ENCODE measurements around the gene ZNF740.

Gene ZNF740

DNA sequence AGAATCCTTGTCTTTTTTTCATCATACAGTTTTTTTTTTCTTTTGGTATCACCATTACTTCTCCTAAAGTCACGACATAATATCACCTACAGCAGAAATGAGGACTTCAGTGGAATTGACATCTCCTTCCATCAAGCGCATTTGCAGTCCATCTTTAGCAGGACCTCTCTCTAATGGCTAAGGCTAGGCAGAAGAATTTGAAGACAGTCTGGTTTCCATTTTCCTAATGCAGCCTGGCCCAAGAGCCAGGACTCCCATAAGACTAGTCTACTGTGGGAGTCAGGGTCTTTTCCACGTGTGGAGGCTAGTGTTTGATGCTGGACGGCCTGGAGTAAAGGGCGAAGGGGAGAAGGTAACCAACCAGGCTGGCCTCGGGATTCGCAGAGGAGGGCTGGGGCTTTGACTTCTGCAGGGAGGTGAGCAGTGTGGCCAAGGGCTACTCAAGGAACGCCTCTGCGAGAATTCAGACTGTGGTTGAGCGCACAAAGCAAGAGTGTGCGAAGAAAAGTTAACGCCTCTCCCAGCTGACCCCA is 769 bp upstream of the ZNF740 start:
- no peaks in the 10 kb centered on the region for H3K9me3 ChIP-seq (replicated peaks in 1 of 11)
- H3K4me3 ChIP-seq, result peak overlapping the region; percentile 57 to 87 (median 80)
- no peaks in the 10 kb centered on the region for H3K27me3 ChIP-seq

DNA sequence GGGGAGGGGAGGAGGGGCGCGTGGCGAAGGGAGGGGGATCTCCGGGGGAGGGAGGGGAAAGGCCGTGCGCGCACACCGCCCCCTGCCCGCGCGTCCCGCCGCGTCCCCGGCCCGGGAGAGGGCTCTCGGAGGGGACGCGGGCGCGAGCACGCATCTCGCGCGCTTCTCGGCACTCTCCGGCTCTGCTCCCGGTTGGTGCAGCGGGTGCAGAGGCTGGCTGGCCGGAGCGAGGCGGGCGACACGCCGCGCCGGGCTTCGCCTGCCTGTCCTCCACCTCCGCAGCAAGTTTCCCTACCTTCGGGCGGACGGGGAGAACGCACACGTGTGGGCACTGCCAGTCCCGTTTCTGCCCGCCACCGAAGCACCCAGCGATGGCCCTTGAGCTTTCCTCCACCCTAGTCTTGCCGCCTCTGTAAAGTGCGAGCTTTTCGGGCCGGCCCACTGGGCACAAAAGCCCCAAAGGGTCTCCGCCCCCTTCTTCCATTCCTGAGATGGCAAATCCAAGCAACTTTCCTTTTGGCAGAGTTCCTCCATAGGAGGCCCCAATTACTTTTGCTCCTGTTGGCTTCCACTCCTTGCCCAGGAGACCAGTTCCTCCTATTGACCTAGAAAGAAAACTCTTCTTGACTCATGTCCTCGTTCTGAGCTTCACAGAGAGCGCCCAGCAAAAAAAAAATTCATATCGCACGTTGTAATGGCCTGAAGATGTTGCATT is 566 bp downstream of the ZNF740 start:
- no peak for TF ChIP-seq Cebpa-rat (IDR thresholded peaks at IDR 0.05)
- Histone ChIP-seq H3K9me3 (replicated peaks in 1 of 11) (no peaks in the 10 kb centered on the region), H3K9ac (peak overlapping the region; percentile 85 to 95 (median 92)), H3K27me3 (no peaks in the 10 kb centered on the region), H3K27ac (peak overlapping the region; percentile 80 to 97 (median 91); a peak in 21 of 22 replicates), H3K4me2 (peak overlapping the region; percentile 87 to 98 (median 93)), H3K4me3 (peak overlapping the region; percentile 57 to 87 (median 80)), H3K36me3 (peaks cover 39 to 46% (median 44%) of the 10 kb centered on the region in 11 experiments), H4K20me1 (peaks cover 27 to 52% (median 47%) of the 10 kb centered on the region in 11 experiments; a peak in 21 of 22 replicates), H3K4me1 (peaks cover 46 to 62% (median 54%) of the 10 kb centered on the region in 10 experiments)

More for the DNA sequence above, 769 bp upstream of the ZNF740 start:
- peak overlapping the region; percentile 80 to 97 (median 91) for H3K27ac ChIP-seq
- peaks cover 45 to 62% (median 53%) of the 10 kb centered on the region in 10 experiments for H3K4me1 ChIP-seq
- H4K20me1 ChIP-seq, result peaks cover 22 to 38% (median 35%) of the 10 kb centered on the region in 11 experiments; a peak in 21 of 22 replicates
- H3K4me2 ChIP-seq, result peak overlapping the region; percentile 86 to 97 (median 92)
- no peak for TF ChIP-seq Cebpa-rat (IDR thresholded peaks at IDR 0.05)
- H3K9ac ChIP-seq, result peak overlapping the region; percentile 85 to 95 (median 92)
- H3K36me3 ChIP-seq, result peaks cover 25 to 33% (median 30%) of the 10 kb centered on the region in 11 experiments

DNA sequence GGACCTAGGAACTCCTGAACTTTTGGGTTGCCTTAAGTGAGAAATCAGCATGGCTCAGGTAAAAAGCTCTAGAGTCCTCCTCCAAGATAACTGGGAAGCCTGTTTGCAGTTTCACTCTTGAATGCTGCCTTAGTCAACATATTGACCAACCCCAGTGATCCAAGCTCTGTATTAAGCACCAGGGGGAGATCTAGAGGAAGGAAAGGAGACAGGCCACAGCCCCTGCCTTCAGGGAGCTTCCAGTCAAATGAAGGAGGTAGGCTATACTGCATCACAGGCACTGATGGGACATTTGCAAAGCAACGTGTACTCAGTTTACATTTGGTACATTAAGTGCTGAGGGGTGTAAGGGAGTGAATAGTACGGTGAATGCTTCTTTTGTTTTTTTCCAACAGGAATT is 1.4 kb downstream of the ZNF740 start:
- peak overlapping the region; percentile 87 to 98 (median 93) for H3K4me2 ChIP-seq
- peaks cover 47 to 55% (median 52%) of the 10 kb centered on the region in 11 experiments for H3K36me3 ChIP-seq
- H3K9ac ChIP-seq, result peak overlapping the region; percentile 85 to 95 (median 92); a peak in 19 of 22 replicates
- peak overlapping the region; percentile 57 to 87 (median 80) for H3K4me3 ChIP-seq
- H3K27ac ChIP-seq, result peak overlapping the region in 9 of 11 experiments; percentile 80 to 97 (median 95); a peak in 10 of 22 replicates
- peaks cover 46 to 62% (median 54%) of the 10 kb centered on the region in 10 experiments for H3K4me1 ChIP-seq
- peaks cover 27 to 59% (median 53%) of the 10 kb centered on the region in 11 experiments; a peak in 21 of 22 replicates for H4K20me1 ChIP-seq
- H3K9me3 ChIP-seq (replicated peaks in 1 of 11), result no peaks in the 10 kb centered on the region
- H3K27me3 ChIP-seq, result no peaks in the 10 kb centered on the region
- TF ChIP-seq Cebpa-rat (IDR thresholded peaks at IDR 0.05), result no peak

DNA sequence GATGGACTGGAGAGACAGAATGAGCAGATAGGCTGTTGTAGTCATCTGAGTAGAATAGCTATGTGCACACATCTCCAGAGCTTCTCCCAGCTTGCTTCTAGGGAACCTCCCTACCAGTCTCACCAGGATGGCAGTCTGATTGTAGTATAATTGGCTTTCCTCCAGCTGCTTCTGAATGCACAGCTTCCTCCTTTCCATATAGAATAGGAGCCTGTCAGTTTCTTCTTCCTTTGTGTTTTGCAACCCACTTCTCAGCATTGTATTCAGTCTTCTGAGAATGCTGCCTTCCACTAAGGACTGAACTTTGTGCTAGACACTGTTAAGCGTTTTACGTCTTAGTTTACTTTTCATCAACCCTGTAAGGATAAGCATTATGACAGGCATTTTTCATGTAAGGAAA is 2.4 kb downstream of the ZNF740 start:
- Histone ChIP-seq H3K27me3 (no peaks in the 10 kb centered on the region), H3K9ac (peak overlapping the region in 10 of 11 experiments; percentile 7 to 94 (median 48); a peak in 16 of 22 replicates), H3K4me3 (peak overlapping the region; percentile 21 to 87 (median 79); a peak in 17 of 20 replicates), H4K20me1 (peaks cover 32 to 66% (median 56%) of the 10 kb centered on the region in 11 experiments; a peak in 21 of 22 replicates), H3K27ac (peak overlapping the region in 5 of 11 experiments; percentile 8 to 44 (median 21); a peak in 6 of 22 replicates), H3K4me2 (peak overlapping the region; percentile 87 to 98 (median 93)), H3K4me1 (peaks cover 46 to 66% (median 54%) of the 10 kb centered on the region in 10 experiments), H3K9me3 (replicated peaks in 1 of 11) (no peaks in the 10 kb centered on the region), H3K36me3 (peaks cover 57 to 65% (median 62%) of the 10 kb centered on the region in 11 experiments)
- TF ChIP-seq Cebpa-rat (IDR thresholded peaks at IDR 0.05), result no peak

- Histone ChIP-seq H3K36me3 (peaks cover 67 to 81% (median 74%) of the 10 kb centered on the region in 11 experiments), H3K9me3 (replicated peaks in 1 of 11) (no peaks in the 10 kb centered on the region), H3K4me2 (peak overlapping the region in 6 of 11 experiments; percentile 87 to 98 (median 92); a peak in 7 of 22 replicates), H4K20me1 (peaks cover 32 to 73% (median 60%) of the 10 kb centered on the region in 11 experiments; a peak in 21 of 22 replicates), H3K27me3 (no peaks in the 10 kb centered on the region), H3K9ac (0 out of 22 replicates have a peak overlapping the region, but pooled peaks of 4 of the 11 experiments have one; percentile 1 to 15 (median 10)), H3K27ac (no peak overlapping the region), H3K4me1 (peaks cover 40 to 63% (median 51%) of the 10 kb centered on the region in 10 experiments), H3K4me3 (no peak overlapping the region)
- TF ChIP-seq Cebpa-rat (IDR thresholded peaks at IDR 0.05), result no peak
Observed at GRCh38 chr12:53184828-53185227, 4.3 kb downstream of the ZNF740 start.

DNA sequence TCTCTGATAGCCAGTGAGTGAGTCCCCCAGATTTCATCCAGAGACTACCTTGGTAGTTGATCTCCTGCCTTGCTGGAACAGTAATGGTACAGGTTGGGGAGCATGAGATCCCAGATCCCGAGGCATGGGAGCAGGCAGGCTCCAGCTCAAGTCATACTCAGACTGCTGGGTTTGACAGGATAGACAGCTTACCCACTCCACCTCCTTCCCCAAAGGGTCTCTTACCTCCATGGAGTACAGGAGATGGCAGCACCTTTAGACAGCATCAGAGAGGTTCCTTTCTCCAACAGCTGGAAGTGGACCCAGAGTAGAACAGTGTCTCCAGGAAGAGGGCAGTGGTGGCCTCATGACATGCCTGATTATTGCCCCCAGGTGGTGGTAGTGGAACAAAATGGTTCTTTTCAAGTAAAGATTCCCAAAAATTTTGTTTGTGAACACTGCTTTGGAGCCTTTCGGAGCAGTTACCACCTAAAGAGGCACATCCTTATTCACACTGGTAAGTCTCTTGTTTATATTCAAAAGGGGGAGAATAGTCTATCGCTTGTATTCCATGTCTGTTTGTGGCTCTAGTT is 5.1 kb downstream of the ZNF740 start:
- Histone ChIP-seq H3K27me3 (no peaks in the 10 kb centered on the region), H4K20me1 (peaks cover 36 to 76% (median 63%) of the 10 kb centered on the region in 11 experiments; a peak in 21 of 22 replicates), H3K9ac (peak overlapping the region in 1 of 11 experiments; percentile 11; a peak in 1 of 22 replicates), H3K4me1 (peaks cover 44 to 62% (median 53%) of the 10 kb centered on the region in 10 experiments), H3K36me3 (peaks cover 67 to 86% (median 74%) of the 10 kb centered on the region in 11 experiments), H3K4me2 (no peak overlapping the region), H3K9me3 (replicated peaks in 1 of 11) (no peaks in the 10 kb centered on the region), H3K4me3 (no peak overlapping the region), H3K27ac (no peak overlapping the region)
- TF ChIP-seq Cebpa-rat (IDR thresholded peaks at IDR 0.05), result no peak

GRCh38 chr12:53186745-53187144 is 6.2 kb downstream of the ZNF740 start:
- Histone ChIP-seq H3K9me3 (replicated peaks in 1 of 11) (no peaks in the 10 kb centered on the region), H3K4me3 (no peak overlapping the region), H3K9ac (no peak overlapping the region), H3K36me3 (peaks cover 75 to 94% (median 84%) of the 10 kb centered on the region in 11 experiments), H4K20me1 (peaks cover 28 to 80% (median 62%) of the 10 kb centered on the region in 11 experiments; a peak in 21 of 22 replicates), H3K4me1 (peaks cover 39 to 58% (median 48%) of the 10 kb centered on the region in 10 experiments), H3K27me3 (no peaks in the 10 kb centered on the region), H3K27ac (no peak overlapping the region), H3K4me2 (no peak overlapping the region)
- TF ChIP-seq Cebpa-rat (IDR thresholded peaks at IDR 0.05), result no peak

DNA sequence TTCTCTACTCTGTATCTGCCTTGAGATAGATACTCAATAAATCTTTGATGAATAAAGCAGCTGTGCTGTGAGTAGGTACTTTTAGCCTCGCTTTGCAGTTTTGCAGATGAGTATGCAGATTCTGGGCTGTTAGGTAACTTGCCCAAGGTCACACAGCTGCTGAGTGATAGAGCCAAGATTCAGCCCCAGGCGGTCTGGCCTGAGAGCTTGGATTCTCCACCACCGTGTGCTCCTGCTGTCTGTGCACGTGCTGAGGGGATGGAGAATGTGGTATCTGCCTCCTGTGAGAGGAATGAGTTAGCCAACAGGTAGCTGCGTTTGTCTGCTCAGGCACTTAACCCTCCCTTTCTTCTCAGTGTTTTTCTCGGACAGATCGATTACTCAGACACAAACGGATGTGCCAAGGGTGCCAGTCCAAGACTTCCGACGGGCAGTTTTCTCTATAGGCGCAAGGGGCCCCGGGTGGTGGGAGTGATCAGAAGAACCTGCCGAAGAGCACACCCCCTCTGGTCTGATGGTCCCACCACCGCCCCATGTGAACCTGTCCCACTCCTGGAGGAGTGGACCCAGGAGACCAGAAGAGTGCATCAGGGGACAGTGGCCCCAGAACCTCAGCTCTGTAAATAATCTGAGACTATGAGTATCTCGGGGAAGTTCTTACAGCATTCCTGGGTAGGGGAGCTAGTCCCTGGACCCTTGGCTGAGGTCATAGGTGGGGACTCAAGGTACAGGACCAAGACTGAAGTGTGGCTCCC is 6.8 kb downstream of the ZNF740 start:
- Histone ChIP-seq H3K27ac (no peak overlapping the region), H3K9ac (no peak overlapping the region), H3K4me1 (peaks cover 33 to 52% (median 42%) of the 10 kb centered on the region in 10 experiments), H3K4me2 (no peak overlapping the region), H3K4me3 (no peak overlapping the region), H3K27me3 (no peaks in the 10 kb centered on the region), H4K20me1 (peaks cover 23 to 80% (median 56%) of the 10 kb centered on the region in 11 experiments; a peak in 21 of 22 replicates), H3K36me3 (peaks cover 75 to 94% (median 84%) of the 10 kb centered on the region in 11 experiments), H3K9me3 (replicated peaks in 1 of 11) (no peaks in the 10 kb centered on the region)
- TF ChIP-seq Cebpa-rat (IDR thresholded peaks at IDR 0.05), result no peak

All from BLaER1 treated with 17β-estradiol and CSF1 and Interleukin-3, amounts not matched to agents 10 nM and 100 nM (cell line).